Measurements from ENCODE around the gene DEPP1. TPM values are rescaled to one million over a fixed set of nuclear protein-coding genes. Genes with fewer than 3 reads are reported as not detected.

The DEPP1 gene
- total and polyA plus RNA-seq, 2 donors (not counting 3 experiments of a cell fraction or from before 2014, with no cell fraction given), result 364 to 951 TPM

GRCh38 chr10:44973323-44974081 lies 5.1 kb downstream of the DEPP1 start:
- CTCF ChIA-PET, result interaction anchor here (1.1 to 2.3 kb wide), 3 partner anchors 10 to 41 kb away, joined by 5 to 18 read pairs (median 9); partner anchors contain the start of gene ZNF22
- no peak for TF ChIP-seq MAX (IDR thresholded peaks at IDR 0.05; ENCODE audit: insufficient read depth, insufficient read length)
- no peak for TF ChIP-seq POLR2AphosphoS5 (IDR thresholded peaks at IDR 0.05; ENCODE audit: insufficient read depth, low read depth, low read length)
- TF ChIP-seq POLR2A (IDR thresholded peaks at IDR 0.05; ENCODE audit: low read depth, low read length), result no peak
- TF ChIP-seq FOS (IDR thresholded peaks at IDR 0.05; ENCODE audit: borderline replicate concordance, insufficient read depth, low read length), result no peak
- TF ChIP-seq MYC (IDR thresholded peaks at IDR 0.05; ENCODE audit: low read depth, low read length), result no peak
- no peak for TF ChIP-seq JUN (IDR thresholded peaks at IDR 0.05; ENCODE audit: borderline replicate concordance, insufficient read depth, insufficient read length, low read depth)
- no peak for TF ChIP-seq GATA2 (IDR thresholded peaks at IDR 0.05; ENCODE audit: insufficient read depth, insufficient read length, low read depth, low read length)
- no peak for TF ChIP-seq CTCF (IDR thresholded peaks at IDR 0.05; ENCODE audit: extremely low read depth in 1 of 2, insufficient read depth in 1 of 2, low read depth in 1 of 2, low read length in 2 of 2)
- no peak overlapping the region for H2AFZ ChIP-seq (ENCODE audit: low read depth, low read length)

More at GRCh38 chr10:44973323-44974081, 5.1 kb downstream of the DEPP1 start:
- DNase-seq (ENCODE audit: low read depth, low spot score) (peak; percentile 59), FAIRE-seq (no peak)
- Histone ChIP-seq H3K4me1 (ENCODE audit: control insufficient read depth, extremely low read depth, insufficient read depth, low read length) (peaks cover 11% of the 10 kb centered on the region), H4K20me1 (replicated peaks; ENCODE audit: control insufficient read depth, extremely low read depth, insufficient read depth, low read length) (no peaks in the 10 kb centered on the region), H3K36me3 (ENCODE audit: control insufficient read depth in 2 of 2, extremely low read depth in 1 of 2, insufficient read depth in 2 of 2, low read length in 2 of 2) (peaks cover 0 to 11% of the 10 kb centered on the region in 2 experiments), H3K9ac (replicated peaks; ENCODE audit: extremely low read depth, insufficient read depth, low read length) (no peak overlapping the region), H3K4me2 (ENCODE audit: insufficient read depth, low read length) (no peak overlapping the region), H3K79me2 (ENCODE audit: control insufficient read depth, insufficient read depth, low read length) (no peaks in the 10 kb centered on the region), H3K4me3 (replicated peaks in 1 of 3; ENCODE audit: insufficient read depth in 1 of 3, low read depth in 1 of 3, low read length in 3 of 3) (no peak overlapping the region), H3K27ac (ENCODE audit: insufficient read depth, low read depth, low read length) (no peak overlapping the region), H3K9me1 (replicated peaks; ENCODE audit: control insufficient read depth, extremely low read depth, insufficient read depth, low read length) (no peaks in the 10 kb centered on the region), H3K9me3 (replicated peaks; ENCODE audit: control insufficient read depth, insufficient read depth, low read length) (no peaks in the 10 kb centered on the region), H3K27me3 (ENCODE audit: control insufficient read depth in 2 of 2, insufficient read depth in 2 of 2, low read length in 2 of 2) (no peaks in the 10 kb centered on the region)
- intact Hi-C loops (cut with micrococcal nuclease) (loop anchor here (10.0 kb wide), 1 partner anchor 1299 kb away; no protein-coding TSS in a partner anchor), dilution Hi-C loops (cut with MboI; ENCODE audit: extremely low pct_ligation_motif_present, low sequenced_read_pairs) (no loop called here)
- POLR2A ChIA-PET, result interaction anchor here (1.0 kb wide), 1 partner anchor 28 kb away, joined by 3 read pairs; no protein-coding TSS in a partner anchor
- BruUV-seq (replicated peaks), result no TSS peak
